Activated CD8-positive, alpha-beta memory T cell treated with anti-CD3 and anti-CD28 coated beads, Interleukin-2, amount 50 U/mL, for 24 hours (primary cell): ENCODE data around the gene SPATA9.
"Not testable (repeated sequence)": the region's sequence is repeated elsewhere in the genome, so short reads cannot be mapped to it uniquely, and the experiment has no call there.

Source experiments
- DNase-seq: peaks from one replicate; pipeline ENCODE4 v3.0.0-alpha.2; 2020; ENCODE audit errors: extremely low read depth

Gene SPATA9

GRCh38 chr5:95717439-95717838 lies 34.6 kb upstream of the SPATA9 start:
- DNase-seq = no peak

GRCh38 chr5:95715799-95716461 lies 33.1 kb upstream of the SPATA9 start:
- no peak for DNase-seq

- no peak for DNase-seq
These were observed 31.3 kb upstream of the SPATA9 start for GRCh38 chr5:95713960-95714710.

- DNase-seq = not testable (repeated sequence)
These were observed 30.5 kb upstream of the SPATA9 start for GRCh38 chr5:95713246-95713645.

- no peak for DNase-seq
These were observed 29.7 kb upstream of the SPATA9 start for GRCh38 chr5:95712347-95712958.

GRCh38 chr5:95711501-95712346 lies 28.9 kb upstream of the SPATA9 start:
- DNase-seq = no peak

- not testable (repeated sequence) for DNase-seq
These were observed 28.1 kb upstream of the SPATA9 start for GRCh38 chr5:95710651-95711500.

GRCh38 chr5:95709967-95710650 lies 27.3 kb upstream of the SPATA9 start:
- DNase-seq = no peak

- DNase-seq = no peak
These were observed 26.1 kb upstream of the SPATA9 start for GRCh38 chr5:95708876-95709275.

GRCh38 chr5:95707534-95708188 lies 24.9 kb upstream of the SPATA9 start:
- not testable (repeated sequence) for DNase-seq

GRCh38 chr5:95707055-95707454 lies 24.3 kb upstream of the SPATA9 start:
- DNase-seq = no peak

GRCh38 chr5:95706196-95706595 lies 23.4 kb upstream of the SPATA9 start:
- not testable (repeated sequence) for DNase-seq

GRCh38 chr5:95704150-95704549 lies 21.4 kb upstream of the SPATA9 start:
- DNase-seq = no peak

- no peak for DNase-seq
These were observed 18.3 kb upstream of the SPATA9 start for GRCh38 chr5:95701074-95701473.

- DNase-seq = no peak
These were observed 16.5 kb upstream of the SPATA9 start for GRCh38 chr5:95699337-95699736.

GRCh38 chr5:95697781-95698681 lies 15.2 kb upstream of the SPATA9 start:
- no peak for DNase-seq

- no peak for DNase-seq
These were observed 7.5 kb upstream of the SPATA9 start for GRCh38 chr5:95690333-95690732.

- DNase-seq = no peak
These were observed 6.9 kb upstream of the SPATA9 start for GRCh38 chr5:95689680-95690079.

- DNase-seq = no peak
These were observed 3.9 kb upstream of the SPATA9 start for GRCh38 chr5:95686651-95687050.
